K562 (cell line): Measurements from ENCODE around the gene MTG2. TPM values are rescaled to one million over a fixed set of nuclear protein-coding genes. Genes with fewer than 3 reads are reported as not detected.

Experiments
- FIP1L1 ChIP-seq: fragments of 200-400 bp; formaldehyde crosslinking; IDR thresholded peaks from 2 replicates; pipeline ENCODE4 v1.6.1; 2018; ENCODE audit warnings: mild to moderate bottlenecking, low read depth, low read length; ENCODE audit not compliant: poor library complexity, severe bottlenecking
- LCOR ChIP-seq: sonication (generic); formaldehyde crosslinking; IDR thresholded peaks from 2 replicates; pipeline ENCODE4 v1.8.0; 2022; ENCODE audit warnings: mild to moderate bottlenecking, missing genetic modification reagents
- MECOM ChIP-seq: fragments of 250-450 bp; sonication (Bioruptor Pico); IDR thresholded peaks from 2 replicates; pipeline ENCODE4 v1.8.0; 2022; ENCODE audit warnings: inconsistent platforms
- MYBL2 ChIP-seq, 2 experiments: fragments of 450-650 bp in 1 of 2; sonication (generic) in 1 of 2; formaldehyde crosslinking in 1 of 2; IDR thresholded peaks; 2 replicates each; pipeline versions ENCODE4 v1.6.1 to v1.8.1; 2017 to 2022; ENCODE audit warnings: borderline replicate concordance in 1 of 2, inconsistent platforms in 1 of 2, low read depth in 1 of 2, mild to moderate bottlenecking in 1 of 2, missing genetic modification reagents in 1 of 2, moderate library complexity in 1 of 2
- NUFIP1 ChIP-seq: fragments of 450-650 bp; IDR thresholded peaks from 2 replicates; pipeline ENCODE4 v1.6.1; 2018; ENCODE audit not compliant: partially characterized antibody
- PHB ChIP-seq: fragments of 250-450 bp; sonication (Bioruptor Pico); IDR thresholded peaks from 2 replicates; pipeline ENCODE4 v1.5.0; 2021
- POLR2AphosphoS5 ChIP-seq: IDR thresholded peaks from 2 replicates; pipeline ENCODE4 v1.6.1; 2011; ENCODE audit warnings: mild to moderate bottlenecking, low read depth, low read length, moderate library complexity; ENCODE audit not compliant: control insufficient read depth, insufficient read depth
- PRMT5 ChIP-seq: sonication (generic); formaldehyde crosslinking; IDR thresholded peaks from 2 replicates; pipeline ENCODE4 v1.5.0; 2020; ENCODE audit warnings: missing genetic modification reagents
- RAD21 ChIP-seq, 2 experiments: fragments of 250-450 bp in 1 of 2; fragments of 450-650 bp in 1 of 2; sonication (Bioruptor Pico) in 1 of 2; formaldehyde crosslinking in 1 of 2; IDR thresholded peaks in 1 of 2; conservative IDR thresholded peaks in 1 of 2; 2 replicates each; pipeline versions ENCODE4 v1.4.0 to v1.8.0; 2020 to 2022; ENCODE audit warnings: mild to moderate bottlenecking in 2 of 2, moderate library complexity in 1 of 2
- SPI1 ChIP-seq: IDR thresholded peaks from 2 replicates; pipeline ENCODE4 v1.6.1; 2011; ENCODE audit warnings: low read depth, low read length, control low read depth, borderline replicate concordance
- TAF15 ChIP-seq: fragments of 200-400 bp; formaldehyde crosslinking; IDR thresholded peaks from 2 replicates; pipeline ENCODE4 v1.6.1; 2017; ENCODE audit warnings: mild to moderate bottlenecking, low read depth, low read length, moderate library complexity
- ZFX ChIP-seq: sonication (generic); formaldehyde crosslinking; IDR thresholded peaks from 2 replicates; pipeline ENCODE4 v1.8.0; 2022; ENCODE audit warnings: mild to moderate bottlenecking, missing genetic modification reagents, moderate library complexity
- ZNF12 ChIP-seq: sonication (generic); formaldehyde crosslinking; IDR thresholded peaks from 2 replicates; pipeline ENCODE4 v1.4.0; 2020; ENCODE audit warnings: mild to moderate bottlenecking, missing genetic modification reagents
- ZNF75A ChIP-seq: fragments of 450-650 bp; formaldehyde crosslinking; IDR thresholded peaks from 2 replicates; pipeline ENCODE4 v1.4.0; 2020; ENCODE audit warnings: mild to moderate bottlenecking
- polyA plus RNA-seq, 8 experiments: library from polyadenylated mRNA; depleted of rRNA in 4 of 8; stranded (reverse) in 5 of 8; unstranded in 3 of 8; fragments of >200 nt; fragmentation: Nextera tagmentation in 2 of 8; fragmentation: Illumina TruSeq in 1 of 8; extraction: Ambion mirVana in 2 of 8; extraction: Trizol in 1 of 8; gene quantifications; 2 replicates each; pipeline versions ENCODE4 v1.2.1 to v1.2.3, GENCODE V29; 2011 to 2014; ENCODE audit warnings: inconsistent platforms in 1 of 8, missing spikeins in 1 of 8
- total RNA-seq, 7 experiments: library from RNA; depleted of rRNA in 6 of 7; stranded (reverse); fragments of >200 nt in 6 of 7; fragmentation: Illumina TruSeq in 2 of 7; extraction: Trizol in 2 of 7; gene quantifications; 2 replicates each; pipeline versions ENCODE4 v1.2.1 to v1.2.3, GENCODE V29; 2011 to 2021; ENCODE audit warnings: low replicate concordance in 1 of 7
- TF ChIP-seq, protein P1 (sequence below), 2 experiments: fragments of 450-650 bp in 1 of 2; sonication (generic) in 1 of 2; formaldehyde crosslinking in 1 of 2; IDR thresholded peaks; 2 replicates each; pipeline versions ENCODE4 v1.7.1 to v1.9.0; 2016 to 2022; ENCODE audit warnings: inconsistent platforms in 1 of 2, mild to moderate bottlenecking in 1 of 2, missing genetic modification reagents in 1 of 2
- TF ChIP-seq, protein P2 (sequence below): sonication (generic); formaldehyde crosslinking; IDR thresholded peaks from 2 replicates; pipeline ENCODE4 v1.8.1; 2023; ENCODE audit warnings: mild to moderate bottlenecking, missing genetic modification reagents, moderate library complexity

Gene MTG2
- total and polyA plus RNA-seq, 9 of the 15 experiments (the other 6 are each of a cell fraction or from before 2014, with no cell fraction given): 8.7 to 67.5 (median 44.5) TPM

DNA sequence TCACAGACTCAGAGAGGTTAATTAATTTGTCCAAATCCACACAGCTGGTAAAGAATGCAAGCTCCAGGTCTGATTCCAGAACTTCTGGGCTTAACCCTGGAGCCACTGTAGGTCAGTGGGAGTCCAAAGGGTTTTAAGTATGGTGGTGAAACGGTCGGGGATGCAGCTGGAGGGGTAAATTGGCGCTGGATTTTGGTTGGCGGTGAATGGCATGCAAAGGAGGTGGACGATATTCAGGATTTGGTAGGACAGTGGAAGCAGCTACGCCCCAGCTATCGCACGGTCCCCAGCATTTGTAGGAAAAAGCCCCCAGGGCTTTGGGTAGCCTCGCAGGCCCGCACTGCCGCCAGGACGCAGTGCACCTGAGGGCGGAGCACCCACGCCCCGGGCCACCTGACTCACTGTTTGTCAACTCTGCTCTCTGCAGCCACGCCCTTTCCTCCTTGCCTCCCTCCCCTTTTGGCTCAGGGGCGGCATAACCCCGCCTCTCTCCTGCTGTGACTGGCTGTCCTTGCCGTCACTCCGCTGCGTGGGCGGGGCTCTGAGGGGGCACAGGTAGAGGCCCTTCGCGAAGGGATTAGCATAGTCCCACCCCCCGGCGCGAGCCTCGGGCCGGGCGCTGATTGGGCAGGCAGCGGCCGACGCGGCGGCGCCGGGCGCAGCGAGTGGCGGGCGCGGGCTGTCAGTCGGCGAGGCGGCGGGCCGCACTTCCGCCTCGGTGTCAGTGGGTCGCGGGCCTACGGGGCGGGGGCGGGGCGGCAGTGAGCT lies 55.2 kb downstream of the MTG2 start, which contains the start of gene OSBPL2 (continued):
- TF ChIP-seq PRMT5 (CRISPR knock-in tag) (no peak), ZNF75A (CRISPR knock-in tag) (no peak), POLR2AphosphoS5 (no peak), FIP1L1 (no peak), TAF15 (no peak), ZNF12 (no peak), LCOR (CRISPR knock-in tag) (no peak), SPI1 (peak; percentile 62; the same call in 1 of the 2 replicates), MECOM (no peak), RAD21 (CRISPR knock-in tag; conservative IDR thresholded peaks at IDR 0.05 in 1 of 2, IDR thresholded peaks at IDR 0.05 in 1 of 2) (no peak), ZFX (CRISPR knock-in tag) (no peak), MYBL2 (IDR thresholded peaks at IDR 0.05; ENCODE audit: low read depth) (no peak), MYBL2 (CRISPR knock-in tag; IDR thresholded peaks at IDR 0.05; ENCODE audit: borderline replicate concordance) (no peak), NUFIP1 (no peak), PHB (CRISPR knock-in tag) (no peak)
- TF ChIP-seq, protein P1, sequence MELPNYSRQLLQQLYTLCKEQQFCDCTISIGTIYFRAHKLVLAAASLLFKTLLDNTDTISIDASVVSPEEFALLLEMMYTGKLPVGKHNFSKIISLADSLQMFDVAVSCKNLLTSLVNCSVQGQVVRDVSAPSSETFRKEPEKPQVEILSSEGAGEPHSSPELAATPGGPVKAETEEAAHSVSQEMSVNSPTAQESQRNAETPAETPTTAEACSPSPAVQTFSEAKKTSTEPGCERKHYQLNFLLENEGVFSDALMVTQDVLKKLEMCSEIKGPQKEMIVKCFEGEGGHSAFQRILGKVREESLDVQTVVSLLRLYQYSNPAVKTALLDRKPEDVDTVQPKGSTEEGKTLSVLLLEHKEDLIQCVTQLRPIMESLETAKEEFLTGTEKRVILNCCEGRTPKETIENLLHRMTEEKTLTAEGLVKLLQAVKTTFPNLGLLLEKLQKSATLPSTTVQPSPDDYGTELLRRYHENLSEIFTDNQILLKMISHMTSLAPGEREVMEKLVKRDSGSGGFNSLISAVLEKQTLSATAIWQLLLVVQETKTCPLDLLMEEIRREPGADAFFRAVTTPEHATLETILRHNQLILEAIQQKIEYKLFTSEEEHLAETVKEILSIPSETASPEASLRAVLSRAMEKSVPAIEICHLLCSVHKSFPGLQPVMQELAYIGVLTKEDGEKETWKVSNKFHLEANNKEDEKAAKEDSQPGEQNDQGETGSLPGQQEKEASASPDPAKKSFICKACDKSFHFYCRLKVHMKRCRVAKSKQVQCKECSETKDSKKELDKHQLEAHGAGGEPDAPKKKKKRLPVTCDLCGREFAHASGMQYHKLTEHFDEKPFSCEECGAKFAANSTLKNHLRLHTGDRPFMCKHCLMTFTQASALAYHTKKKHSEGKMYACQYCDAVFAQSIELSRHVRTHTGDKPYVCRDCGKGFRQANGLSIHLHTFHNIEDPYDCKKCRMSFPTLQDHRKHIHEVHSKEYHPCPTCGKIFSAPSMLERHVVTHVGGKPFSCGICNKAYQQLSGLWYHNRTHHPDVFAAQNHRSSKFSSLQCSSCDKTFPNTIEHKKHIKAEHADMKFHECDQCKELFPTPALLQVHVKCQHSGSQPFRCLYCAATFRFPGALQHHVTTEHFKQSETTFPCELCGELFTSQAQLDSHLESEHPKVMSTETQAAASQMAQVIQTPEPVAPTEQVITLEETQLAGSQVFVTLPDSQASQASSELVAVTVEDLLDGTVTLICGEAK (IDR thresholded peaks at IDR 0.05): peak; percentile 30; the same call in 1 of the 2 replicates
- TF ChIP-seq, protein P1 (CRISPR knock-in tag; IDR thresholded peaks at IDR 0.05): no peak
- TF ChIP-seq, protein P2, sequence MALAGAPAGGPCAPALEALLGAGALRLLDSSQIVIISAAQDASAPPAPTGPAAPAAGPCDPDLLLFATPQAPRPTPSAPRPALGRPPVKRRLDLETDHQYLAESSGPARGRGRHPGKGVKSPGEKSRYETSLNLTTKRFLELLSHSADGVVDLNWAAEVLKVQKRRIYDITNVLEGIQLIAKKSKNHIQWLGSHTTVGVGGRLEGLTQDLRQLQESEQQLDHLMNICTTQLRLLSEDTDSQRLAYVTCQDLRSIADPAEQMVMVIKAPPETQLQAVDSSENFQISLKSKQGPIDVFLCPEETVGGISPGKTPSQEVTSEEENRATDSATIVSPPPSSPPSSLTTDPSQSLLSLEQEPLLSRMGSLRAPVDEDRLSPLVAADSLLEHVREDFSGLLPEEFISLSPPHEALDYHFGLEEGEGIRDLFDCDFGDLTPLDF (CRISPR knock-in tag): no peak
